Right cardiac atrium (tissue), 5 donors: ENCODE data around the gene SLC22A12. TPM values are rescaled to one million over a fixed set of nuclear protein-coding genes. Genes with fewer than 3 reads are reported as not detected.

ENCODE experiments used
- ATAC-seq, 2 donors: fragments of 200-7000 bp; cut with Tn5 transposase; one replicate each; pipeline versions ENCODE4 v1.8.0 to v1.9.1; 2020; ENCODE audit warnings: moderate library complexity in 2 of 2, mild to moderate bottlenecking in 1 of 2
- DNase-seq, 3 donors: peaks; one replicate each; pipeline ENCODE4 v3.0.0-alpha.2; 2020
- H3K27ac ChIP-seq: one replicate; pipeline ENCODE4 v1.5.1; 2013; ENCODE audit warnings: mild to moderate bottlenecking, low read length, control low read depth, moderate library complexity
- H3K27me3 ChIP-seq: one replicate; pipeline ENCODE4 v1.6.1; 2013; ENCODE audit not compliant: control insufficient read depth, insufficient read depth
- H3K4me1 ChIP-seq: one replicate; pipeline ENCODE4 v1.6.1; 2013; ENCODE audit warnings: low read length; ENCODE audit not compliant: control insufficient read depth, insufficient read depth
- H3K4me3 ChIP-seq: one replicate; pipeline ENCODE4 v1.5.1; 2013; ENCODE audit warnings: low read length, control low read depth
- H3K9me3 ChIP-seq: one replicate; pipeline ENCODE4 v1.6.1; 2013; ENCODE audit warnings: low read length; ENCODE audit not compliant: control insufficient read depth
- WGBS: extraction: QIAGEN DNeasy Blood & Tissue Kit; methylation state at CpG from one replicate; pipeline ENCODE4 v1.1.7; 2013; 5-methylcytosine and 5-hydroxymethylcytosine counted together
- intact Hi-C, 4 donors: fragments of 100-400 bp; cut with DNase I; formaldehyde crosslinking; loops; one replicate each; pipeline versions ENCODE4 v1.11.0 to v1.14.0; 2022 to 2023
- polyA plus RNA-seq: library from polyadenylated mRNA; stranded (reverse); fragments of 200-250 nt; gene quantifications from one replicate; pipeline ENCODE4 v1.2.3, GENCODE V29; 2013
- total RNA-seq, 4 donors: library from RNA; stranded (reverse); fragmentation: NEBNext Ultra II Directional; extraction: Animal tissue kit (Norgen Biotek cat#: 25700); gene quantifications; one replicate each; pipeline ENCODE4 v1.2.1, GENCODE V29; 2021
- donor health status: healthy with polysubstance abuse.
- donor health status: DM: no; HTN: yes; CAD: no.
- donor health status: DM: no; HTN: no; CAD: no.
- donor health status: DM: no; HTN: yes; CAD: no; lungs with severe emphysema.
- donor health status: DM: yes; HTN: yes; CAD: no.

SLC22A12 gene
- total and polyA plus RNA-seq, 5 donors, result not detected

GRCh38 chr11:64619811-64620380 lies 28.9 kb downstream of the SLC22A12 start:
- no peak overlapping the region for H3K4me3 ChIP-seq
- peak; percentile 59 to 81 (median 77) for DNase-seq
- H3K27ac ChIP-seq, result no peak overlapping the region
- H3K9me3 ChIP-seq, result no peaks in the 10 kb centered on the region
- peaks cover 9% of the 10 kb centered on the region for H3K4me1 ChIP-seq
- intact Hi-C loops, result no loop called here
- peak; percentile 65 to 69 for ATAC-seq
- 29% methylated on average over 5 of the region's 5 CpGs for WGBS
- no peaks in the 10 kb centered on the region for H3K27me3 ChIP-seq

- intact Hi-C loops, result no loop called here
- Histone ChIP-seq H3K27me3 (no peaks in the 10 kb centered on the region), H3K27ac (no peak overlapping the region), H3K4me1 (peaks cover 9% of the 10 kb centered on the region), H3K4me3 (no peak overlapping the region), H3K9me3 (no peaks in the 10 kb centered on the region)
- DNase-seq (peak in 2 of 3 donors; percentile 41 to 73), ATAC-seq (peak; percentile 38 to 78)
- WGBS, result 40% methylated on average over 13 of the region's 13 CpGs
Observed at GRCh38 chr11:64620381-64620971, 29.5 kb downstream of the SLC22A12 start.

- ATAC-seq, result no peak
- WGBS, result 77% methylated on average over 5 of the region's 5 CpGs
- Histone ChIP-seq H3K4me1 (peaks cover 9% of the 10 kb centered on the region), H3K4me3 (no peak overlapping the region), H3K27ac (no peak overlapping the region), H3K27me3 (no peaks in the 10 kb centered on the region), H3K9me3 (no peaks in the 10 kb centered on the region)
- intact Hi-C loops, result no loop called here
- no peak for DNase-seq
Observed at GRCh38 chr11:64621283-64622019, 30.4 kb downstream of the SLC22A12 start.

- DNase-seq, result no peak
- Histone ChIP-seq H3K9me3 (no peaks in the 10 kb centered on the region), H3K4me3 (no peak overlapping the region), H3K4me1 (peaks cover 9% of the 10 kb centered on the region), H3K27ac (no peak overlapping the region), H3K27me3 (no peaks in the 10 kb centered on the region)
- 96% methylated on average over 19 of the region's 19 CpGs for WGBS
- no peak for ATAC-seq
- intact Hi-C loops, result no loop called here
Observed at GRCh38 chr11:64622681-64623080, 31.7 kb downstream of the SLC22A12 start.

GRCh38 chr11:64624883-64625481 lies 34.0 kb downstream of the SLC22A12 start:
- WGBS, result 74% methylated on average over 4 of the region's 4 CpGs
- peaks cover 7% of the 10 kb centered on the region for H3K4me1 ChIP-seq
- no peak overlapping the region for H3K4me3 ChIP-seq
- H3K27ac ChIP-seq, result no peak overlapping the region
- H3K9me3 ChIP-seq, result no peaks in the 10 kb centered on the region
- intact Hi-C loops, result no loop called here
- DNase-seq (no peak), ATAC-seq (no peak)
- H3K27me3 ChIP-seq, result no peaks in the 10 kb centered on the region

GRCh38 chr11:64626637-64627036 lies 35.6 kb downstream of the SLC22A12 start:
- Histone ChIP-seq H3K4me3 (no peak overlapping the region), H3K4me1 (no peaks in the 10 kb centered on the region), H3K27ac (no peak overlapping the region), H3K27me3 (no peaks in the 10 kb centered on the region), H3K9me3 (no peaks in the 10 kb centered on the region)
- no peak for ATAC-seq
- intact Hi-C loops, result no loop called here
- WGBS, result 73% methylated on average over 9 of the region's 9 CpGs
- no peak for DNase-seq

- no peaks in the 10 kb centered on the region for H3K9me3 ChIP-seq
- WGBS, result 90% methylated on average over 4 of the region's 4 CpGs
- H3K4me3 ChIP-seq, result no peak overlapping the region
- ATAC-seq (no peak), DNase-seq (no peak)
- no peaks in the 10 kb centered on the region for H3K27me3 ChIP-seq
- no peaks in the 10 kb centered on the region for H3K4me1 ChIP-seq
- intact Hi-C loops, result no loop called here
- H3K27ac ChIP-seq, result no peak overlapping the region
Observed at GRCh38 chr11:64627371-64627770, 36.4 kb downstream of the SLC22A12 start.

- WGBS, result 91% methylated on average over 2 of the region's 2 CpGs
Observed at GRCh38 chr11:64628596-64628995, 37.6 kb downstream of the SLC22A12 start.

GRCh38 chr11:64629103-64629502 lies 38.1 kb downstream of the SLC22A12 start:
- ATAC-seq, result no peak
- H3K27me3 ChIP-seq, result no peaks in the 10 kb centered on the region
- H3K4me1 ChIP-seq, result no peaks in the 10 kb centered on the region
- H3K4me3 ChIP-seq, result no peak overlapping the region
- 79% methylated on average over 6 of the region's 6 CpGs for WGBS
- intact Hi-C loops, result no loop called here
- H3K9me3 ChIP-seq, result no peaks in the 10 kb centered on the region
- no peak for DNase-seq
- H3K27ac ChIP-seq, result no peak overlapping the region

More at GRCh38 chr11:64628596-64628995, 37.6 kb downstream of the SLC22A12 start:
- no peak overlapping the region for H3K4me3 ChIP-seq
- no peaks in the 10 kb centered on the region for H3K4me1 ChIP-seq
- intact Hi-C loops, result no loop called here
- ATAC-seq (no peak), DNase-seq (no peak)
- no peaks in the 10 kb centered on the region for H3K27me3 ChIP-seq
- H3K27ac ChIP-seq, result no peak overlapping the region
- no peaks in the 10 kb centered on the region for H3K9me3 ChIP-seq

GRCh38 chr11:64629796-64630562 lies 39.0 kb downstream of the SLC22A12 start:
- H3K4me3 ChIP-seq, result no peak overlapping the region
- DNase-seq (peak in 1 of 3 donors; percentile 74), ATAC-seq (peak in 1 of 2 donors; percentile 55)
- intact Hi-C loops, result no loop called here
- WGBS, result 39% methylated on average over 56 of the region's 56 CpGs
- H3K4me1 ChIP-seq, result no peaks in the 10 kb centered on the region
- no peaks in the 10 kb centered on the region for H3K9me3 ChIP-seq
- no peaks in the 10 kb centered on the region for H3K27me3 ChIP-seq
- H3K27ac ChIP-seq, result no peak overlapping the region
